Activated CD4-positive, alpha-beta T cell treated with anti-CD3 and anti-CD28 coated beads, Interleukin-2, amount 10 ng/mL, durations not matched to agents 7 days and 5 days (primary cell): ENCODE results near the gene BRICD5. TPM values are rescaled to one million over a fixed set of nuclear protein-coding genes. Genes with fewer than 3 reads are reported as not detected.

ENCODE experiments used
- CTCF ChIA-PET: fragments of 350-600 bp; sonication (Branson Sonifier 250); formaldehyde crosslinking; loops from one replicate; lab custom pipeline; 2021; ENCODE audit warnings: antibody characterized with exemption; lab: Charles Lee
- POLR2A ChIA-PET: fragments of 350-600 bp; sonication (Branson Sonifier 250); formaldehyde crosslinking; loops from one replicate; lab custom pipeline; 2021; ENCODE audit warnings: antibody characterized with exemption; lab: Charles Lee
- DNase-seq: peaks from one replicate; pipeline ENCODE4 v3.0.0-alpha.2; 2020
- H3K27ac Mint-ChIP-seq: one replicate; pipeline ENCODE4 v1.8.0; 2021; ENCODE audit warnings: mild to moderate bottlenecking, moderate library complexity, mixed read lengths
- H3K27me3 Mint-ChIP-seq: one replicate; pipeline ENCODE4 v1.8.0; 2021; ENCODE audit warnings: mixed read lengths
- H3K36me3 Mint-ChIP-seq: one replicate; pipeline ENCODE4 v1.8.0; 2021; ENCODE audit warnings: low read depth, mixed read lengths
- H3K4me1 Mint-ChIP-seq: one replicate; pipeline ENCODE4 v1.8.0; 2021; ENCODE audit warnings: mixed read lengths
- H3K4me3 Mint-ChIP-seq: one replicate; pipeline ENCODE4 v1.8.0; 2021; ENCODE audit warnings: mild to moderate bottlenecking, moderate library complexity, mixed read lengths
- H3K9me3 Mint-ChIP-seq: one replicate; pipeline ENCODE4 v1.8.0; 2021; ENCODE audit warnings: mixed read lengths
- total RNA-seq, 2 experiments: library from RNA; stranded (reverse); gene quantifications; one replicate each; pipeline ENCODE4 v1.2.3, GENCODE V29; 2021

BRICD5 gene
- total RNA-seq, 2 experiments from 2014 or later = 13.9 to 17.4 TPM

DNA sequence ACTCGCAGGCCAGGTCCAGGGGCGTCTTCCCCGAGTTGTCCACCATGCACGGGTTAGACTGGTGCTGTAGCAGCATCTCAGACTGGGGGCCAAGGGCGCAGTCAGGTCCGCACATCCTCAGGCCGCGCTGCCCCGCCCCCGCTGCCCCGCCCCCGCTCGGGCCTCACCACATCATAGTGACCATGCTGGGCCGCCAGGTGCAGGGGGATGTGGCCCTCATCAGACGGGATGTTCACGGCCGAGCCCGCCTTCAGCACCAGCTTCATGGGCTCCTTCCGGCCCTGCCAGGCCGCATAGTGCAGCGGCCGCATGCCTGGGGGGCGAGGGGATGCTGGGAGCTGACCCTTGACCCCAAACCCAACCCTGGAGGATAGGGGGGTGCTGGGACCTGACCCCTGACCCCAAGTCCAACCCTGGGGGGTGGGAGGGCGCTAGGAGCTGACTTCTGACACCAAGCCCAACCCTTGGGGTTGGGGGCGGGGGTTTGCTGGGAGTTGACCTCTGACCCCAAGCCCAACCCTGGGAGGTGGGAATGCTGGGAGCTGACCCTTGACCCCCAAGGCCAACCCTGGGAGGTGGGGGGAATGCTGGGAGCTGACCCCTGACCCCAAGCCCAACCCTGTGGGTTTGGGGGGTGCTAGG lies 21.3 kb downstream of the BRICD5 start:
- Mint-ChIP-seq H3K27ac (no peak overlapping the region), H3K9me3 (no peaks in the 10 kb centered on the region), H3K4me1 (no peaks in the 10 kb centered on the region), H3K36me3 (no peaks in the 10 kb centered on the region), H3K4me3 (no peak overlapping the region), H3K27me3 (peaks cover 4% of the 10 kb centered on the region)
- POLR2A ChIA-PET = no interaction called here
- DNase-seq = no peak
- CTCF ChIA-PET = no interaction called here

- Mint-ChIP-seq H3K9me3 (no peaks in the 10 kb centered on the region), H3K27ac (no peak overlapping the region), H3K4me3 (no peak overlapping the region), H3K27me3 (no peaks in the 10 kb centered on the region), H3K36me3 (no peaks in the 10 kb centered on the region), H3K4me1 (no peaks in the 10 kb centered on the region)
- POLR2A ChIA-PET = no interaction called here
- DNase-seq = no peak
- CTCF ChIA-PET = interaction anchor here (0.7 kb wide), 1 partner anchor 248 kb away, joined by 3 read pairs; no protein-coding TSS in a partner anchor
Observed at GRCh38 chr16:2188395-2188794, 22.3 kb downstream of the BRICD5 start.

- ChIA-PET CTCF (no interaction called here), POLR2A (no interaction called here)
- H3K27ac Mint-ChIP-seq = no peak overlapping the region
- H3K9me3 Mint-ChIP-seq = no peaks in the 10 kb centered on the region
- no peaks in the 10 kb centered on the region for H3K4me1 Mint-ChIP-seq
- no peak overlapping the region for H3K4me3 Mint-ChIP-seq
- no peak for DNase-seq
- H3K36me3 Mint-ChIP-seq = no peaks in the 10 kb centered on the region
- H3K27me3 Mint-ChIP-seq = no peaks in the 10 kb centered on the region
Observed at GRCh38 chr16:2187212-2187611, 23.5 kb downstream of the BRICD5 start.

DNA sequence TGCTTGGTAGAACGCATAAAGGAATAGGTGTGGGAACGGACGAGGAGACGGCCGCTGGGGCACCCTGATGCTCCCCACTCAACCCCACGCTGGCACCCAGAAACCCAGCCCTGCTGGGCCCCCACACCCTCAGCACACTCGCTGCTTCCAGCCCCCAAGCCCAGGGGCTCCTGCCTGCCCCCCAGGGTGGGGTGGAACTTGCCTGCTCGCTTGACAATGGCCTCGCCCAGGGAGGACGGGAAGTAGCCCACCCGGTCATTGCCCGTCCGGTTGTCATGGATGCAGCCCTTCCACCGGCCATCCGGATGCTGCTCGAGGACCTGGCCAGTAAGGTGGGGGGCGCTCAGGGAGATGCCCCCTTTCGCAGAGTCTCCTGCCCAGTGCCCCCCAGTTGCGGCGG lies 24.2 kb downstream of the BRICD5 start:
- Mint-ChIP-seq H3K27me3 (no peaks in the 10 kb centered on the region), H3K27ac (no peak overlapping the region)
- CTCF ChIA-PET = no interaction called here

DNA sequence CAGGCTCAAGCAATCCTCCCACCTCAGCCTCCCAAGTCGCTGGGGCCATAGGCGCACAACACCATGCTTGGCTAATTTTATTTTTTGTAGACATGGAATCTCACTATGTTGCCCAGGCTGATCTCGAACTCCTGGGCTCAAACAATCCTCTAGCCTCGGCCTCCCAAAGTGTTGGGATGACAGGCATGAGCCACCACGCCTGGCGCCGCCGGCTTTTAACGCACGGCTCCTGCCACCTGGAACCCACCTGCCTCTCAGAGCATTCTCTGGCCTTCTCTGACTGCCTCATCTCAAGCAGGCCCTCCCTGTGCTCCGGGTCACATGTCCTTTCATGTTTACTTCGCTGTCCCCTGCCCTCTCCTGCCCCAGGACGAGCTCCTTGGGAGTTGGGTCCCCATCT lies 24.6 kb downstream of the BRICD5 start:
- CTCF ChIA-PET = no interaction called here
- H3K4me1 Mint-ChIP-seq = no peaks in the 10 kb centered on the region

More for the DNA sequence above, 24.2 kb downstream of the BRICD5 start:
- H3K9me3 Mint-ChIP-seq = no peaks in the 10 kb centered on the region
- H3K4me3 Mint-ChIP-seq = no peak overlapping the region
- H3K36me3 Mint-ChIP-seq = no peaks in the 10 kb centered on the region
- POLR2A ChIA-PET = no interaction called here
- no peaks in the 10 kb centered on the region for H3K4me1 Mint-ChIP-seq
- no peak for DNase-seq

GRCh38 chr16:2184962-2185361 lies 25.7 kb downstream of the BRICD5 start:
- H3K27ac Mint-ChIP-seq = no peak overlapping the region
- no peaks in the 10 kb centered on the region for H3K4me1 Mint-ChIP-seq
- no peak overlapping the region for H3K4me3 Mint-ChIP-seq
- CTCF ChIA-PET = interaction anchor here (0.5 to 1.0 kb wide), 2 partner anchors 10 to 214 kb away, joined by 3 read pairs; no protein-coding TSS in a partner anchor
- H3K27me3 Mint-ChIP-seq = no peaks in the 10 kb centered on the region
- POLR2A ChIA-PET = no interaction called here
- no peaks in the 10 kb centered on the region for H3K9me3 Mint-ChIP-seq
- DNase-seq = no peak
- no peaks in the 10 kb centered on the region for H3K36me3 Mint-ChIP-seq

More for the DNA sequence above, 24.6 kb downstream of the BRICD5 start:
- no peak overlapping the region for H3K27ac Mint-ChIP-seq
- POLR2A ChIA-PET = no interaction called here
- no peak overlapping the region for H3K4me3 Mint-ChIP-seq
- H3K27me3 Mint-ChIP-seq = no peaks in the 10 kb centered on the region
- no peaks in the 10 kb centered on the region for H3K9me3 Mint-ChIP-seq
- no peak for DNase-seq
- H3K36me3 Mint-ChIP-seq = no peaks in the 10 kb centered on the region

DNA sequence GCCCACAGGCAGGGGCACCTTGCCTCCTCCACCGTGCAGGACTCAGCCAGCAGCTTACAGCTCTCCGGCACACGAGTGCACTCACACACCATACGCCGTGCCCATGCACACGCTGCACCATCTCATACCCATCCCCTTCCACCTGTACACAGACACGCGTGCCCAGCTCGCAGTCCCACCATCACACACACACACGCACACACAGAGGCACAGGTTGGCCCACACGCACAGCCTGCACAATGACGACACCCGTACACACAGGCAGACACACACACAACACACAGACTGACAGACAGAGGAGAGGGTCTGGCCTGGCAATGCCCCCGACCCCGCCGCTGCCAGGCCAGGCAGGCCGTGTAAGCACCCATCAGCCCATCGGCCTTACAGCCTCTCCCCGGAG lies 26.3 kb downstream of the BRICD5 start:
- POLR2A ChIA-PET = no interaction called here
- H3K36me3 Mint-ChIP-seq = no peaks in the 10 kb centered on the region

DNA sequence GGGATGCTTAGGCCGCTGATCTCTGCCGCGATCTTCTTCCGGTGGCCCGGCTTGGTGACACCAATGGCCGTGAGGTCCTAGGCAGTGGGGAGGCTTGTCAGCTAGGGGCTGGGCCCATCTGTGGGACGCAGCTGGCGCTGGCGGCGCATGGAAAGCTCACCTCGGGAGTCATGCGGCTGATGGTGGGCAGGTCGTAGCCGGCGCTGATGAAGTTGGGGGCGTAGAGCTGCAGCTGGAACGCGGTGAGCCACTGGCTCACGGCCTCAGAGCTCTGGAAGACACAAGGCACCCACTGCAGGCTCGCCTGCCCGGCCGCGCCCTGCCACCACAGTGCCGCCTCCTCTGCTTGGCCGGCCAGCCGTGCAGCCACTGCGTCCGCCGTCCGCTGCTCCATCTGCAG lies 27.0 kb downstream of the BRICD5 start:
- DNase-seq = no peak
- Mint-ChIP-seq H3K27ac (no peak overlapping the region), H3K4me1 (no peaks in the 10 kb centered on the region), H3K27me3 (no peaks in the 10 kb centered on the region), H3K36me3 (no peaks in the 10 kb centered on the region), H3K9me3 (no peaks in the 10 kb centered on the region), H3K4me3 (no peak overlapping the region)
- POLR2A ChIA-PET = no interaction called here
- CTCF ChIA-PET = no interaction called here

More for the DNA sequence above, 26.3 kb downstream of the BRICD5 start:
- Mint-ChIP-seq H3K9me3 (no peaks in the 10 kb centered on the region), H3K27me3 (no peaks in the 10 kb centered on the region), H3K4me1 (no peaks in the 10 kb centered on the region), H3K4me3 (no peak overlapping the region), H3K27ac (no peak overlapping the region)
- DNase-seq = no peak
- CTCF ChIA-PET = no interaction called here

DNA sequence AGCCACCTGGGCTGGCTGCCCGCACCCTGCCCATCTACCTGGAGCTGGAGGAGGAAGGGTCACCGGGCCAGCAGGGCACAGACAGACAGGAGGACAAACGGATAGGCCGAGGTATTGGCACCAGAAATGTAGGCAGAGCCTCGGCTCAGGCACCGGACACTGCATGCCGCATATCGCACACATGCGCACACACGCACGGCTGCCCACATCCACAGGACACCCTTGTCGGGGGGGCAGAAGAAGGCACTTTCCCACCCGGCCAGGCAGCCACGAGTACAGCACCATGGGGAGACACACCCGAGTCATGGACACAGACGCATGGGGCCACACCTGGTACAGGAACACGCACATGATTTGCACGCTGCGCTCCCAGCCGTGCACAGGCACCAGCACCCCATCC lies 28.7 kb downstream of the BRICD5 start:
- Mint-ChIP-seq H3K27ac (no peak overlapping the region), H3K27me3 (no peaks in the 10 kb centered on the region), H3K4me1 (no peaks in the 10 kb centered on the region), H3K9me3 (no peaks in the 10 kb centered on the region), H3K4me3 (no peak overlapping the region), H3K36me3 (peaks cover 2% of the 10 kb centered on the region)
- ChIA-PET CTCF (interaction anchor here (1.2 kb wide), 1 partner anchor 44 kb away, joined by 3 read pairs; no protein-coding TSS in a partner anchor), POLR2A (no interaction called here)
- no peak for DNase-seq

DNA sequence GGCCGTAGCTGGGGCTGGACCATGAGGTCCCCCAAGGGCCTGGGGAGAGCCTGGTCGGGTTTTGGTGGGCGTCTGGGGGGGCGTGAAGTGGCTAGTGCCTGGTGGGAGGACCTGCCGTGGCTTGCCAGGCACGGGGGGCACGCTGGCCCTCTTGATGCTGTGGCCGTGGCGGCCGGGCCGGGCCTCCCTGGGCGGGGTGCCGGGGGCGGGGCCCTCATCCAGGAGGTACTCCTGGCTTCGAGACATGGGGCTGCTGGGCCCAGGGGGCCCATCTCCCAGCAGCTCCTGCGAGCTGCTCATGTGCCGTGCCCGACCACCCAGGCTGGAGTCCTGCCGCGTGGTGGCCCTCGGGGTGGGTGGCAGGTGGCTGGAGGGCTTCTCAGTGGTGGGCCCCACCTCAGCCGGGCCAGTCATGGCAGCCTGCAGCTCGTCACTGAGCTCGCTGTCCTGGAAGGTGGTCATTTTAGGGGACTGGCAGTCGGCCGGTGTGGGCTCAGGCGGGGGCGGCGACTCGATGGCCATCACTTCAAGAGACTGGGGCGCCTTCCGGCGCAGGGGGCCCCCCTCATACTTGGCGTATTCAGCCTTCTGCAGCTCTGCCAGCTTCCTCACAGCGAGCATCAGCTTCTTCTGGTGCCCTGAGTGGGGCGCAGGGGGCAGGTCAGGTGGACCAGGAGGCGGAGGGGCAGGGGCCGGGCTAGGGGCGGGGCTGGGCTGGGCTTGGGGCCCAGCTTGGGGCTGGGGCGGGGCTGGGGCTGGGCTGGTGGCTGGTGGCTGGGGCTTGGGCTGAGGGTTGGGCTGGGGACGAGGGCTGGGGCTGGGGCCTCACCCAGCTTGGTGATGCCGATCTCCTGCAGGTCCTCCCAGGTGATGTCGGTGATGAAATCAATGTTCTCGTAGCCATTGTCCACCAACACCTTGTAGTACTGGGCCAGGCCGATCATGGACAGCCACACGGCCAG lies 29.4 kb downstream of the BRICD5 start:
- Mint-ChIP-seq H3K36me3 (peaks cover 2% of the 10 kb centered on the region), H3K27ac (no peak overlapping the region), H3K4me1 (no peaks in the 10 kb centered on the region), H3K9me3 (no peaks in the 10 kb centered on the region), H3K27me3 (no peaks in the 10 kb centered on the region), H3K4me3 (no peak overlapping the region)
- no peak for DNase-seq
- CTCF ChIA-PET = interaction anchor here (1.2 kb wide), 1 partner anchor 45 kb away, joined by 3 read pairs; no protein-coding TSS in a partner anchor
- POLR2A ChIA-PET = no interaction called here

- H3K4me3 Mint-ChIP-seq = no peak overlapping the region
- H3K27ac Mint-ChIP-seq = no peak overlapping the region
- CTCF ChIA-PET = no interaction called here
- H3K36me3 Mint-ChIP-seq = peaks cover 4% of the 10 kb centered on the region
- POLR2A ChIA-PET = no interaction called here
- no peaks in the 10 kb centered on the region for H3K27me3 Mint-ChIP-seq
- H3K4me1 Mint-ChIP-seq = no peaks in the 10 kb centered on the region
- DNase-seq = no peak
- H3K9me3 Mint-ChIP-seq = no peaks in the 10 kb centered on the region
Observed at GRCh38 chr16:2180461-2180860, 30.2 kb downstream of the BRICD5 start.

- peaks cover 4% of the 10 kb centered on the region for H3K36me3 Mint-ChIP-seq
- H3K4me1 Mint-ChIP-seq = no peaks in the 10 kb centered on the region
Observed at GRCh38 chr16:2179576-2179975, 31.1 kb downstream of the BRICD5 start.

GRCh38 chr16:2179107-2179501 lies 31.6 kb downstream of the BRICD5 start:
- no peaks in the 10 kb centered on the region for H3K4me1 Mint-ChIP-seq
- H3K27me3 Mint-ChIP-seq = no peaks in the 10 kb centered on the region
- H3K4me3 Mint-ChIP-seq = no peak overlapping the region
- peaks cover 4% of the 10 kb centered on the region for H3K36me3 Mint-ChIP-seq
- no peak overlapping the region for H3K27ac Mint-ChIP-seq
- no peaks in the 10 kb centered on the region for H3K9me3 Mint-ChIP-seq
- DNase-seq = no peak
- ChIA-PET POLR2A (no interaction called here), CTCF (no interaction called here)

More at GRCh38 chr16:2179576-2179975, 31.1 kb downstream of the BRICD5 start:
- ChIA-PET CTCF (no interaction called here), POLR2A (no interaction called here)
- Mint-ChIP-seq H3K4me3 (no peak overlapping the region), H3K27ac (no peak overlapping the region), H3K9me3 (no peaks in the 10 kb centered on the region), H3K27me3 (no peaks in the 10 kb centered on the region)
- no peak for DNase-seq
